Activated CD4-positive, alpha-beta T cell treated with anti-CD3 and anti-CD28 coated beads, Interleukin-2, amount 10 ng/mL, durations not matched to agents 24 days and 14 days (primary cell): ENCODE data around the gene CPAMD8. TPM values are rescaled to one million over a fixed set of nuclear protein-coding genes. Genes with fewer than 3 reads are reported as not detected.

Source experiments
- DNase-seq: peaks from one replicate; pipeline ENCODE4 v3.0.0; 2022
- H3K27ac Mint-ChIP-seq: one replicate; pipeline ENCODE4 v1.8.0; 2022; ENCODE audit warnings: mild to moderate bottlenecking, mixed read lengths
- H3K27me3 Mint-ChIP-seq: one replicate; pipeline ENCODE4 v1.8.0; 2022; ENCODE audit warnings: mixed read lengths
- H3K36me3 Mint-ChIP-seq: one replicate; pipeline ENCODE4 v1.8.0; 2022; ENCODE audit warnings: low read depth, mild to moderate bottlenecking, mixed read lengths
- H3K4me1 Mint-ChIP-seq: one replicate; pipeline ENCODE4 v1.8.0; 2021; ENCODE audit warnings: mixed read lengths
- H3K4me3 Mint-ChIP-seq: one replicate; pipeline ENCODE4 v1.8.0; 2022; ENCODE audit warnings: mild to moderate bottlenecking, moderate library complexity, mixed read lengths
- H3K9me3 Mint-ChIP-seq: one replicate; pipeline ENCODE4 v1.8.0; 2021; ENCODE audit warnings: mixed read lengths
- intact Hi-C: fragments of 100-400 bp; cut with micrococcal nuclease; formaldehyde crosslinking; loops from one replicate; pipeline ENCODE4 v1.15.1; 2023
- total RNA-seq: library from RNA; stranded (reverse); gene quantifications from 2 replicates; pipeline ENCODE4 v1.2.3, GENCODE V29; 2022

Gene CPAMD8
- total RNA-seq: 0.28 and 0.33 TPM in 2 replicates

DNA sequence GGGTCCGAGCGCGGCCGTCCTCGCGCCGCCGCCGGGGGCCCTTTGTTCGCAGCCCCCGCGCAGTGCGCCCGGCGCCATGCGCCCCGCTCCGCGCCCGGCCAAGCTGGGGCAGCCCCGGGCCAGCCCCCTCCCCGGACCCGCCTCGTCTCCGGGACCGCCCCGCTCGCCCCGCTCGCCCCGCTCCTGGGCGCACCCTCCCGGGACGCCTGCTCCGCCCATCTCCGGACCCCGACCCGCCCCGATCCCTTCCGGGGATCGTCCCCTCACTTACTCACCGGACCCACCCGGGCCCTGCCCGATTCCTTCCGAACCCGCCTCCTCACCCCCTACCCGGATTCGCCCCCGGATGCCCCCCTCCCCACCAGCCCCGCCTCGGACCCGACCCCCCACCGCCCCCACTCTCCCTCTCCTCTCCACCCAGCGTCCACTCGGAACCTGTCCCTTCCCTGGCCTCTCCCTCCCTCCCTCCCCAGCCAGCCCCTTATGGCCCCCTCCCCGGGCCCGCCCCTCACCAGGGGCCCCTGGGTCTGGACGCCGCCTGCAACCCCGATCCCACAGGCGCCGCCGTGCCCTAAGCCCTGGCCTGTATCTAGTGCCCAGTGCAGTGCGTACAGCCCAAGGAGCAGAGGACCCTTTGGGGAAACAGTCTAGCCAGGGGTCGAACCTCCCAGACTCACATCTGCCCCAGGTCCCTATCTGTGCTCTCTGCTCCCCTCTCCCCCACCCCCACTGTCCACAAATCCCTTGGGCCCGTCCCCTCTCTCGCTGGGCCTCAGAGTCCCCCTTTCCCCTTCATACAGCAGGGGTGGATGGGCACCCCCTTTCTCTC is at the start of gene CPAMD8:
CPAMD8 (minus strand) TSS at position 105 of the 829 bp plus-strand sequence. CDS start 168 bp downstream, outside the sequence.
- Mint-ChIP-seq H3K36me3 (peaks cover 2% of the 10 kb centered on the region), H3K27me3 (peaks cover 42% of the 10 kb centered on the region), H3K4me1 (peaks cover 2% of the 10 kb centered on the region), H3K27ac (no peak within 1 kb of the TSS), H3K4me3 (peak within 1 kb of the TSS; percentile 28), H3K9me3 (peaks cover 3% of the 10 kb centered on the region)
- intact Hi-C loops: no loop called here
- no peak for DNase-seq

GRCh38 chr19:17075864-17076542 is 49.4 kb upstream of the CPAMD8 start:
- H3K4me1 Mint-ChIP-seq: peaks cover 50% of the 10 kb centered on the region
- H3K27ac Mint-ChIP-seq: peak overlapping the region; percentile 94
- H3K9me3 Mint-ChIP-seq: no peaks in the 10 kb centered on the region
- peaks cover 35% of the 10 kb centered on the region for H3K36me3 Mint-ChIP-seq
- no peaks in the 10 kb centered on the region for H3K27me3 Mint-ChIP-seq
- intact Hi-C loops: loop anchor here (1.0 to 10.0 kb wide), 5 partner anchors 9 to 319 kb away; partner anchors contain the start of genes CCDC194 and GTPBP3
- DNase-seq: peak; percentile 87
- H3K4me3 Mint-ChIP-seq: peak overlapping the region; percentile 100

GRCh38 chr19:17075035-17075863 is 48.6 kb upstream of the CPAMD8 start, which contains the start of the genes HAUS8 and MYO9B:
HAUS8 (minus strand) TSS chr19:17075452; CDS start chr19:17075422, 30 bp downstream.
MYO9B (plus strand) TSS chr19:17075777; CDS start chr19:17101718, 25,941 bp downstream.
- Mint-ChIP-seq H3K36me3 (peaks cover 41% of the 10 kb centered on the region), H3K9me3 (no peaks in the 10 kb centered on the region), H3K4me3 (peak within 1 kb of the TSS; percentile 100), H3K27ac (peak within 1 kb of the TSS; percentile 99), H3K4me1 (peaks cover 51% of the 10 kb centered on the region), H3K27me3 (no peaks in the 10 kb centered on the region)
- intact Hi-C loops: loop anchor here (1.0 to 10.0 kb wide), 5 partner anchors 8 to 320 kb away; partner anchors contain the start of genes CCDC194 and GTPBP3
- DNase-seq: peak; percentile 100

DNA sequence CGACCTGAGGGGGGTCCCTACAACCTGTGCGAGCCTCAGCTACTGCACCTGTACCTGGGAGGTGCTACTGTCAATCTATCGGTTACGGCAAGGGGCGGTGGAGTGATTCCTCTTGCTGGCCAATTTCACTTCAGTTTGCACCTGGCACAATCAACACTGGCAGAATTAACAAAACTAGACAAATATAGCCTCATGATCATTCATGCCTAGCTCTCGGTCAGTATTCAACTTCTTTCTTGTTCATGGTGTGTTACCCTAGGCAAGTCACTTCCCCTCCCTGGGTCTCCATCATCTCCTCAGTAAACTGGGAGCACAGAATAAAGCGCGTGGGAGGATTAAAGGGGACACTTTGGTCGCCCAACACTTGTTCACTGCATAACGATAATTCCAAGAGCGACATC is 48.0 kb upstream of the CPAMD8 start:
- Mint-ChIP-seq H3K27me3 (no peaks in the 10 kb centered on the region), H3K36me3 (peaks cover 44% of the 10 kb centered on the region), H3K4me1 (peaks cover 47% of the 10 kb centered on the region), H3K27ac (peak overlapping the region; percentile 99), H3K9me3 (no peaks in the 10 kb centered on the region), H3K4me3 (peak overlapping the region; percentile 100)
- no peak for DNase-seq
- intact Hi-C loops: loop anchor here (1.0 to 10.0 kb wide), 5 partner anchors 7 to 320 kb away; partner anchors contain the start of genes CCDC194 and GTPBP3

DNA sequence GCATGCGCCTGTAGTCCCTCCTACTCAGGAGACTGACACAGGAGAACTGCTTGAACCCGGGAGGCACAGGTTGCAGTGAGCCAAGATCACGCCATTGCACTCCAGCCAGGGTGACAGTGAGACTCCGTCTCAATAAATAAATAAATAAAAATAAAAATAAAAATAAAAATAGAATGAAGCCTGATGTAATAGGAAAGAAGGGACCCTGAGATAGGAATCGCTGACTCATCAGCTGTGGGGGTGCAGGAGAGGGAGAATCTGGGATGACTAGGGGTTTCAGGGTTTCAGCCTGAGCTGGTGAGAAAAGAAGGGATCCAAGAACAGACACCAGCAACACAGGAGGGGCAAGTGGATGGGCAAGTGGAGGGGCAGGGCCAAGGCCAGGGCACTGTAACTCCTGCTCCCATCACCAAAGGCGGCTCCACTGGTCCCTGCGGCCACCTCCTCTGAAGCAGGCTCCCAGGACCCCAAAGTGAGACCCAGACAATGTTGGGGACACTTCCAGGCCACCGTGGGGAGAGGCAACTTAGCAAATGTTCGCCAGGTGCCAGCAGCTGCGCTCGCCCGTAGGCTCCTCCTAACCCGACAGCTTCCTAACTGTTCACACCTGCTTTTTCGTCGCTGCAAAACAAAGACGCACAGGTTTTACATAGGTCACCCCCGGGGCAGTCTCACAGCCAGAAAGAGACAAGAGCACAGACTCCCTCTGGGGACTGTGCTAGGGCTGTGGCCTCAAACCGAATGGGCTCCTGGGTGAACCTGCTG is 47.4 kb upstream of the CPAMD8 start:
- Mint-ChIP-seq H3K4me1 (peaks cover 42% of the 10 kb centered on the region), H3K4me3 (peak overlapping the region; percentile 100), H3K27me3 (no peaks in the 10 kb centered on the region), H3K36me3 (peaks cover 44% of the 10 kb centered on the region), H3K27ac (peak overlapping the region; percentile 99), H3K9me3 (no peaks in the 10 kb centered on the region)
- intact Hi-C loops: loop anchor here (2.0 to 10.0 kb wide), 2 partner anchors 161 to 321 kb away; partner anchors contain the start of gene CCDC194
- peak; percentile 62 for DNase-seq

- intact Hi-C loops: loop anchor here (10.0 kb wide), 1 partner anchor 324 kb away; the partner anchor contains the start of gene CCDC194
- H3K4me1 Mint-ChIP-seq: peaks cover 36% of the 10 kb centered on the region
Observed at GRCh38 chr19:17070912-17071311, 44.3 kb upstream of the CPAMD8 start.

DNA sequence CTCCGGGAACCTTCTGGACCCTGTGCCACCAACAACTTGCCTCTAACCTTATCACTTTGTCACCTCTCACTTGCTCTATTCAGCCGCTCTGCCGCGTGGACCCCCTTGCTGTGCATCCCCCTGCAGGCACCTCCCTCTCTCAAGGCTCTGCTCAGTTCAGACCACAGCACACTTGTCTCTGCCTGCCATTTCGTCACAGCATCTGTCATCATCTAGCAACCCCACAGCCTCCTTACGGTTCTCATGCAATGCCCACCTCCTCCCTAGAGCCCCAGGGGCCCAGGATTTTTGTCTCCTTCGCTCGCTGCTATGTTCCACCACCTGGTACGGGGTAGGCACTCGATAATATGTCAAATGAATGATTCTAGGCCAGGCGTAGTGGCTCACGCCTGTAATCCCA is 43.8 kb upstream of the CPAMD8 start:
- intact Hi-C loops: loop anchor here (10.0 kb wide), 1 partner anchor 324 kb away; the partner anchor contains the start of gene CCDC194
- H3K9me3 Mint-ChIP-seq: no peaks in the 10 kb centered on the region
- H3K36me3 Mint-ChIP-seq: peaks cover 52% of the 10 kb centered on the region
- no peak overlapping the region for H3K27ac Mint-ChIP-seq
- H3K27me3 Mint-ChIP-seq: no peaks in the 10 kb centered on the region
- no peak overlapping the region for H3K4me3 Mint-ChIP-seq
- DNase-seq: no peak
- H3K4me1 Mint-ChIP-seq: peaks cover 40% of the 10 kb centered on the region

More at GRCh38 chr19:17070912-17071311, 44.3 kb upstream of the CPAMD8 start:
- Mint-ChIP-seq H3K36me3 (peaks cover 53% of the 10 kb centered on the region), H3K27me3 (no peaks in the 10 kb centered on the region), H3K27ac (peak overlapping the region; percentile 54), H3K4me3 (no peak overlapping the region), H3K9me3 (no peaks in the 10 kb centered on the region)
- no peak for DNase-seq

GRCh38 chr19:17069193-17069592 is 42.6 kb upstream of the CPAMD8 start:
- Mint-ChIP-seq H3K27me3 (no peaks in the 10 kb centered on the region), H3K4me1 (peaks cover 44% of the 10 kb centered on the region), H3K4me3 (no peak overlapping the region), H3K27ac (no peak overlapping the region), H3K9me3 (no peaks in the 10 kb centered on the region), H3K36me3 (peaks cover 56% of the 10 kb centered on the region)
- intact Hi-C loops: no loop called here
- DNase-seq: no peak

- Mint-ChIP-seq H3K27me3 (no peaks in the 10 kb centered on the region), H3K4me3 (no peak overlapping the region), H3K4me1 (peaks cover 29% of the 10 kb centered on the region), H3K36me3 (peaks cover 50% of the 10 kb centered on the region), H3K27ac (no peak overlapping the region), H3K9me3 (no peaks in the 10 kb centered on the region)
- intact Hi-C loops: no loop called here
- DNase-seq: no peak
Observed at GRCh38 chr19:17063428-17063827, 36.8 kb upstream of the CPAMD8 start.

DNA sequence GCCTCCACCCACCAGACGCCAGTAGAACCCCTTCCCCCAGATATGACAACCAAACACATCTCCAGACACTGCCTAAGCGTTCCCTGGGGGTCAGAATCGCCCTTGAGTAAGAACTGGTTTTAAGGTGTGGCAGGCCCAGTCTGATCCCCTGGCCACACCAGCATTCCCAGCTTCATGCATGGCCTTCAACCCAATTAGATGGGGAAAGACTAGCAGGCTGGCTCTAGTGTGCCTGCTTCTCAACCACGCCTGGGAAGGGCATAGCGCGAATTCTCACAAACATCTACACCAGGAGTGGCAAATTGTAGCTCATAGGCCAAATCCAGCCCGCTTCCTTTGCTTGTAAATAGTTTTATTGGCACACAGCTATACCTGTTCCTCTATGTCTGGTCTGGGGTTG is 35.1 kb upstream of the CPAMD8 start:
- H3K27me3 Mint-ChIP-seq: no peaks in the 10 kb centered on the region
- H3K4me3 Mint-ChIP-seq: no peak overlapping the region
- intact Hi-C loops: no loop called here
- no peak for DNase-seq
- no peak overlapping the region for H3K27ac Mint-ChIP-seq
- H3K9me3 Mint-ChIP-seq: no peaks in the 10 kb centered on the region
- H3K4me1 Mint-ChIP-seq: peaks cover 22% of the 10 kb centered on the region
- H3K36me3 Mint-ChIP-seq: peaks cover 49% of the 10 kb centered on the region

DNA sequence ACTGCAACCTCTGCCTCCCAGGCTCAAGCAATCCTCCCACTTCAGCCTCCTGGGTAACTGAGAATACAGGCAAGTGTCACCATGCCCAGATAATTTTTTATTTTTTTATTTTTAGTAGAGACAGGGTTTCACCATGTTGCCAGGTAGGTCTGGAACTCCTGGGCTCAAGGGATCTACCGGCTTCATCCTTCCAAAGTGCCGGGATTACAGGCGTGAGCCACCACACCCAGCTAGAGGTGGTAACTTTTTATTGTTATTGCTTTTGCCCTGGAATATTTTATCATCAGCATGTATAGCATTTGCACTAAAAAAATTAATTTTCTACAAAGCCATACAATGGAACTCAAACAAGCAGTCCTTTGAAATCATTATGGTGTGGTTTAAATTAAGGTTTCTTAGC is 34.6 kb upstream of the CPAMD8 start:
- no peaks in the 10 kb centered on the region for H3K27me3 Mint-ChIP-seq
- H3K9me3 Mint-ChIP-seq: no peaks in the 10 kb centered on the region
- peaks cover 46% of the 10 kb centered on the region for H3K36me3 Mint-ChIP-seq
- no peak overlapping the region for H3K27ac Mint-ChIP-seq
- no peak overlapping the region for H3K4me3 Mint-ChIP-seq
- peaks cover 19% of the 10 kb centered on the region for H3K4me1 Mint-ChIP-seq
- intact Hi-C loops: no loop called here
- no peak for DNase-seq

GRCh38 chr19:17060802-17061201 is 34.2 kb upstream of the CPAMD8 start:
- peaks cover 18% of the 10 kb centered on the region for H3K4me1 Mint-ChIP-seq
- intact Hi-C loops: no loop called here
- H3K27ac Mint-ChIP-seq: no peak overlapping the region
- H3K4me3 Mint-ChIP-seq: no peak overlapping the region
- peaks cover 49% of the 10 kb centered on the region for H3K36me3 Mint-ChIP-seq
- no peak for DNase-seq
- no peaks in the 10 kb centered on the region for H3K9me3 Mint-ChIP-seq
- H3K27me3 Mint-ChIP-seq: no peaks in the 10 kb centered on the region
